Measurements from ENCODE around the gene RTN4R. TPM values are rescaled to one million over a fixed set of nuclear protein-coding genes. Genes with fewer than 3 reads are reported as not detected.

RTN4R gene
- total RNA-seq, 1 experiment from 2014 or later, result 9.6 TPM

GRCh38 chr22:20258584-20259326, 9.4 kb downstream of the RTN4R start:
- ChIA-PET CTCF (interaction anchor here (0.6 kb wide), 1 partner anchor 283 kb away, joined by 5 read pairs; no protein-coding TSS in a partner anchor), POLR2A (ENCODE audit: low non-redundant PET) (no interaction called here)
- no TSS peak for BruUV-seq (replicated peaks)
- Histone ChIP-seq H3K36me3 (ENCODE audit: insufficient read depth, low read length, poor library complexity, severe bottlenecking) (no peaks in the 10 kb centered on the region), H3K27ac (ENCODE audit: low read depth, low read length, poor library complexity, severe bottlenecking) (no peak overlapping the region), H3K4me1 (ENCODE audit: insufficient read depth, low read length, poor library complexity, severe bottlenecking) (no peaks in the 10 kb centered on the region), H3K9me3 (ENCODE audit: low read depth, low read length, poor library complexity, severe bottlenecking) (no peaks in the 10 kb centered on the region), H3K27me3 (replicated peaks; ENCODE audit: insufficient read depth, low read depth, low read length, poor library complexity) (no peaks in the 10 kb centered on the region), H3K4me3 (ENCODE audit: low read depth, low read length, poor library complexity, severe bottlenecking) (no peak overlapping the region)
- DNase-seq (ENCODE audit: low spot score), result no peak
- intact Hi-C loops (cut with micrococcal nuclease; ENCODE audit: unreplicated experiment), result no loop called here
- TF ChIP-seq EZH2 (IDR thresholded peaks at IDR 0.05; ENCODE audit: borderline replicate concordance, low read depth, low read length, poor library complexity, severe bottlenecking) (no peak), CTCF (conservative IDR thresholded peaks at IDR 0.05; ENCODE audit: low read depth, low read length) (peak; percentile 60)

GRCh38 chr22:20258021-20258299, 10.2 kb downstream of the RTN4R start:
- Histone ChIP-seq H3K27ac (ENCODE audit: low read depth, low read length, poor library complexity, severe bottlenecking) (no peak overlapping the region), H3K27me3 (replicated peaks; ENCODE audit: insufficient read depth, low read depth, low read length, poor library complexity) (no peaks in the 10 kb centered on the region), H3K4me1 (ENCODE audit: insufficient read depth, low read length, poor library complexity, severe bottlenecking) (no peaks in the 10 kb centered on the region), H3K36me3 (ENCODE audit: insufficient read depth, low read length, poor library complexity, severe bottlenecking) (no peaks in the 10 kb centered on the region), H3K9me3 (ENCODE audit: low read depth, low read length, poor library complexity, severe bottlenecking) (no peaks in the 10 kb centered on the region), H3K4me3 (ENCODE audit: low read depth, low read length, poor library complexity, severe bottlenecking) (no peak overlapping the region)
- ChIA-PET CTCF (no interaction called here), POLR2A (ENCODE audit: low non-redundant PET) (no interaction called here)
- no TSS peak for BruUV-seq (replicated peaks)
- TF ChIP-seq EZH2 (IDR thresholded peaks at IDR 0.05; ENCODE audit: borderline replicate concordance, low read depth, low read length, poor library complexity, severe bottlenecking), result no peak
- no peak for TF ChIP-seq CTCF (conservative IDR thresholded peaks at IDR 0.05; ENCODE audit: low read depth, low read length)
- intact Hi-C loops (cut with micrococcal nuclease; ENCODE audit: unreplicated experiment), result no loop called here
- no peak for DNase-seq (ENCODE audit: low spot score)

- intact Hi-C loops (cut with micrococcal nuclease; ENCODE audit: unreplicated experiment), result no loop called here
- DNase-seq (ENCODE audit: low spot score), result no peak
- ChIA-PET POLR2A (ENCODE audit: low non-redundant PET) (no interaction called here), CTCF (no interaction called here)
- Histone ChIP-seq H3K4me1 (ENCODE audit: insufficient read depth, low read length, poor library complexity, severe bottlenecking) (no peaks in the 10 kb centered on the region), H3K36me3 (ENCODE audit: insufficient read depth, low read length, poor library complexity, severe bottlenecking) (no peaks in the 10 kb centered on the region), H3K27ac (ENCODE audit: low read depth, low read length, poor library complexity, severe bottlenecking) (no peak overlapping the region), H3K27me3 (replicated peaks; ENCODE audit: insufficient read depth, low read depth, low read length, poor library complexity) (no peaks in the 10 kb centered on the region), H3K4me3 (ENCODE audit: low read depth, low read length, poor library complexity, severe bottlenecking) (no peak overlapping the region), H3K9me3 (ENCODE audit: low read depth, low read length, poor library complexity, severe bottlenecking) (no peaks in the 10 kb centered on the region)
- BruUV-seq (replicated peaks), result no TSS peak
- TF ChIP-seq EZH2 (IDR thresholded peaks at IDR 0.05; ENCODE audit: borderline replicate concordance, low read depth, low read length, poor library complexity, severe bottlenecking) (no peak), CTCF (conservative IDR thresholded peaks at IDR 0.05; ENCODE audit: low read depth, low read length) (no peak)
Measured at GRCh38 chr22:20257212-20258020, 10.7 kb downstream of the RTN4R start.

All from A673 (cell line).